Right lobe of liver (tissue), 4 donors: Measurements from ENCODE around the gene USP7.
A peak's percentile ranks its signal among the peaks of the same experiment; 100 is the strongest.

Experiments used
- POLR2A ChIP-seq: fragments of 450-650 bp; IDR thresholded peaks from one replicate; pipeline ENCODE4 v1.6.1; 2017; ENCODE audit warnings: antibody characterized with exemption, mild to moderate bottlenecking
- TF ChIP-seq, protein P1 (sequence below), 4 donors: fragments of 200-600 bp in 3 of 4; fragments of 450-650 bp in 1 of 4; IDR thresholded peaks; one replicate each; pipeline versions ENCODE4 v1.5.1 to v1.8.0; 2016 to 2022; ENCODE audit warnings: antibody characterized with exemption in 4 of 4, mild to moderate bottlenecking in 2 of 4
- donor health status: DM: no; HTN: no; CAD: no.
- donor health status: DM: no; HTN: no; CAD: no.
- donor health status: DM: no; HTN: yes; CAD: no.

DNA sequence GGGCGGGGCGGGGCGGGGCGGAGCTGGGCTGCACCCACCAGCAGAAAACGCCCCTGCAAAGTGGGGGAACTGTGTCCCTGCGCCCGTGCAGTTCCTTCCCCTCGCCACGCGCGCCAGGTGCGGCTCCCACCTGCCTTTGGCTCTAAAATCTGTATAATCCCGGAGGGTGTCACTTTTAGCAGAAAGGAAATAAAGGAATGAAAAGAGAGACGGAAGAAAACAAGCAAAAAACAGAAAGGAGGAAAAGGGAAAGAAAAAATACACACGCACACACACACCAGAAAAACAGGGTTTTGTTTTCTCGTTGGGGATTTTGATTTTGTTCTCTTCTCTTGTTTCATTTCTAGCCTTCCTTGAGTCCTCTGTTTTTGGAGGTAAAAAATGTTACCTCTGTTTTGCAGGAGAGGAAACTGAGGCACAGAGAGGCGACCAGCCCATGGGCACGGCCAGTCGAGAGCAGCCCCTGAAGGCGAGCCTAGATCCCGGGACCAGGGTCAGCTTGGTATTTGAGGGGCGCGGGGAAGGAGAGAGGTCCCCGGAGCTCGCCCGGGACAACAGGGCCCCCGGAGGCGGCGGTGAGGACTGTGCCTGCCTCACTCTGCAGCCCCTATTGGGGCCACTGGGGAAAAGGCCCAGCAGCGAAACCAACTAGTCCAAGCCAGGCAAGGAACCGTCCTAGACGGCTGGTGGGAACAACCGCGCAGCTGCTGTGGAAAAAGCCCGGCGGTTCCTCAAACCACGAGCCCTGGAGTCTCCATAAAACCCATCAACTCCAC, 94.3 kb downstream of the USP7 start:
- TF ChIP-seq, protein P1, sequence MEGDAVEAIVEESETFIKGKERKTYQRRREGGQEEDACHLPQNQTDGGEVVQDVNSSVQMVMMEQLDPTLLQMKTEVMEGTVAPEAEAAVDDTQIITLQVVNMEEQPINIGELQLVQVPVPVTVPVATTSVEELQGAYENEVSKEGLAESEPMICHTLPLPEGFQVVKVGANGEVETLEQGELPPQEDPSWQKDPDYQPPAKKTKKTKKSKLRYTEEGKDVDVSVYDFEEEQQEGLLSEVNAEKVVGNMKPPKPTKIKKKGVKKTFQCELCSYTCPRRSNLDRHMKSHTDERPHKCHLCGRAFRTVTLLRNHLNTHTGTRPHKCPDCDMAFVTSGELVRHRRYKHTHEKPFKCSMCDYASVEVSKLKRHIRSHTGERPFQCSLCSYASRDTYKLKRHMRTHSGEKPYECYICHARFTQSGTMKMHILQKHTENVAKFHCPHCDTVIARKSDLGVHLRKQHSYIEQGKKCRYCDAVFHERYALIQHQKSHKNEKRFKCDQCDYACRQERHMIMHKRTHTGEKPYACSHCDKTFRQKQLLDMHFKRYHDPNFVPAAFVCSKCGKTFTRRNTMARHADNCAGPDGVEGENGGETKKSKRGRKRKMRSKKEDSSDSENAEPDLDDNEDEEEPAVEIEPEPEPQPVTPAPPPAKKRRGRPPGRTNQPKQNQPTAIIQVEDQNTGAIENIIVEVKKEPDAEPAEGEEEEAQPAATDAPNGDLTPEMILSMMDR (IDR thresholded peaks at IDR 0.05): no peak
- TF ChIP-seq POLR2A: peak; percentile 3
